ENCODE measurements around the gene MBTPS2. TPM values are rescaled to one million over a fixed set of nuclear protein-coding genes. Genes with fewer than 3 reads are reported as not detected.

MBTPS2 gene
- total and polyA plus RNA-seq, 9 of the 15 experiments (the other 6 are each of a cell fraction or from before 2014, with no cell fraction given), result 2.3 to 18.7 (median 4.0) TPM

- peak; percentile 64; the same call in 1 of the 2 replicates for TF ChIP-seq TOE1 (IDR thresholded peaks at IDR 0.05; ENCODE audit: borderline replicate concordance)
- no peak for TF ChIP-seq TOE1 (CRISPR knock-in tag; IDR thresholded peaks at IDR 0.05; ENCODE audit: borderline replicate concordance, low read depth)
- no peak for TF ChIP-seq HNRNPUL1 (IDR thresholded peaks at IDR 0.05; ENCODE audit: low read length)
- TF ChIP-seq ARID3A (IDR thresholded peaks at IDR 0.05; ENCODE audit: borderline replicate concordance, low read depth, low read length), result no peak
- TF ChIP-seq, protein P1, sequence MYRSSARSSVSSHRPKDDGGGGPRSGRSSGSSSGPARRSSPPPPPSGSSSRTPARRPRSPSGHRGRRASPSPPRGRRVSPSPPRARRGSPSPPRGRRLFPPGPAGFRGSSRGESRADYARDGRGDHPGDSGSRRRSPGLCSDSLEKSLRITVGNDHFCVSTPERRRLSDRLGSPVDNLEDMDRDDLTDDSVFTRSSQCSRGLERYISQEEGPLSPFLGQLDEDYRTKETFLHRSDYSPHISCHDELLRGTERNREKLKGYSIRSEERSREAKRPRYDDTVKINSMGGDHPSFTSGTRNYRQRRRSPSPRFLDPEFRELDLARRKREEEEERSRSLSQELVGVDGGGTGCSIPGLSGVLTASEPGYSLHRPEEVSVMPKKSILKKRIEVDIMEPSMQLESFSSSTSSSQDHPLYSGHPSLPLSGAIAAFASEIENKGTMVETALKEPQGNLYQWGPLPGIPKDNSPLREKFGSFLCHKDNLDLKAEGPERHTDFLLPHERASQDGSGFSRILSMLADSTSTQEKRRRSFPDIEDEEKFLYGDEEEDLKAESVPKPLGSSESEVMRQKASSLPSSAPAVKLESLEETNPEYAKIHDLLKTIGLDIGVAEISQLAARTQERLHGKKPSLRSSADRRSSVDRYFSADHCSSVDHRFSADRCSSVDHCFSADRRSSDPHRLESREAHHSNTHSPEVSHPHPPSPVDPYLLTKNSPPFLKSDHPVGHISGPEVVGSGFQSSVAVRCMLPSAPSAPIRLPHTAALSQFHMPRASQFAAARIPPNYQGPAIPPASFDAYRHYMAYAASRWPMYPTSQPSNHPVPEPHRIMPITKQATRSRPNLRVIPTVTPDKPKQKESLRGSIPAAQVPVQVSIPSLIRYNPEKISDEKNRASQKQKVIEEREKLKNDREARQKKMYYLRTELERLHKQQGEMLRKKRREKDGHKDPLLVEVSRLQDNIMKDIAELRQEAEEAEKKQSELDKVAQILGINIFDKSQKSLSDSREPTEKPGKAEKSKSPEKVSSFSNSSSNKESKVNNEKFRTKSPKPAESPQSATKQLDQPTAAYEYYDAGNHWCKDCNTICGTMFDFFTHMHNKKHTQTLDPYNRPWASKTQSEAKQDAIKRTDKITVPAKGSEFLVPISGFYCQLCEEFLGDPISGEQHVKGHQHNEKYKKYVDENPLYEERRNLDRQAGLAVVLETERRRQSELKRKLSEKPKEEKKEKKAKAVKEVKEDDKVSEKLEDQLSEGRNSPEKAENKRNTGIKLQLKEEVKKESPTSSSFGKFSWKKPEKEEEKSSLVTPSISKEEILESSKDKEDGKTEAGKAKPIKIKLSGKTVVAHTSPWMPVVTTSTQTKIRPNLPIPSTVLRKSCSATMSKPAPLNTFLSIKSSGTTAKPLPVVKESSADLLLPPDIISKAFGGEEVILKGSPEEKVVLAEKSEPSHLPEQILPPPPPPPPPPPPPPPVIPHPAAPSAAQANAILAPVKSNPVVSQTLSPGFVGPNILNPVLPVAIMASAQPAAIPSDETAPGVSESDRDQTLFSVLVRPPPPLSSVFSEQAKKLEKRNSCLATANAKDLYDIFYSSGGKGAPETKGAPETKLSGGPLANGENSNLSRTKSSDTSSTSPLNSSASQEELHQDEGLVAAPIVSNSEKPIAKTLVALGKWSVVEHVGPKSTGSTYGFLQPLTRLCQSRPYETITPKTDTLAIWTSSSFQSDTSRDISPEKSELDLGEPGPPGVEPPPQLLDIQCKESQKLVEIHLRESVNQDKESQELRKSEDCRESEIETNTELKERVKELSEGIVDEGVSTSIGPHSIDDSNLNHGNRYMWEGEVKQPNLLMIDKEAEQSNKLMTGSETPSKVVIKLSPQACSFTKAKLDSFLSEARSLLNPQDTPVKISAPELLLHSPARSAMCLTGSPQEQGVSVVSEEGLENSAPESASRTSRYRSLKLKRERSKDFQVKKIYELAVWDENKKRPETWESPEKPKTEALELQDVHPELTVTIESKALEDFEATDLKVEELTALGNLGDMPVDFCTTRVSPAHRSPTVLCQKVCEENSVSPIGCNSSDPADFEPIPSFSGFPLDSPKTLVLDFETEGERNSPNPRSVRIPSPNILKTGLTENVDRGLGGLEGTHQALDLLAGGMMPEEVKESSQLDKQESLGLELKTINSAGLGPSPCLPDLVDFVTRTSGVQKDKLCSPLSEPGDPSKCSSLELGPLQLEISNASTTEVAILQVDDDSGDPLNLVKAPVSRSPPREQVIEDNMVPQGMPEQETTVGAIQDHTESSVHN (IDR thresholded peaks at IDR 0.05; ENCODE audit: borderline replicate concordance in 1 of 2, low read depth in 1 of 2), result no peak
- no peak for TF ChIP-seq ZNF57 (CRISPR knock-in tag; IDR thresholded peaks at IDR 0.05)
- TF ChIP-seq, protein P2, sequence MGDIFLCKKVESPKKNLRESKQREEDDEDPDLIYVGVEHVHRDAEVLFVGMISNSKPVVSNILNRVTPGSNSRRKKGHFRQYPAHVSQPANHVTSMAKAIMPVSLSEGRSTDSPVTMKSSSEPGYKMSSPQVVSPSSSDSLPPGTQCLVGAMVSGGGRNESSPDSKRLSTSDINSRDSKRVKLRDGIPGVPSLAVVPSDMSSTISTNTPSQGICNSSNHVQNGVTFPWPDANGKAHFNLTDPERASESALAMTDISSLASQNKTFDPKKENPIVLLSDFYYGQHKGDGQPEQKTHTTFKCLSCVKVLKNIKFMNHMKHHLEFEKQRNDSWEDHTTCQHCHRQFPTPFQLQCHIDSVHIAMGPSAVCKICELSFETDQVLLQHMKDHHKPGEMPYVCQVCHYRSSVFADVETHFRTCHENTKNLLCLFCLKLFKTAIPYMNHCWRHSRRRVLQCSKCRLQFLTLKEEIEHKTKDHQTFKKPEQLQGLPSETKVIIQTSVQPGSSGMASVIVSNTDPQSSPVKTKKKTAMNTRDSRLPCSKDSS (IDR thresholded peaks at IDR 0.05; ENCODE audit: low read depth, partially characterized antibody), result no peak
- TF ChIP-seq ZBED1 (IDR thresholded peaks at IDR 0.05), result 0 out of 2 replicates have a peak, but pooled peaks have one; percentile 53
- TF ChIP-seq FOXM1 (IDR thresholded peaks at IDR 0.05; ENCODE audit: low read depth), result no peak
- TF ChIP-seq FOXM1 (CRISPR knock-in tag; IDR thresholded peaks at IDR 0.05; ENCODE audit: low read depth), result no peak
- peak; percentile 72 for TF ChIP-seq NFIC (IDR thresholded peaks at IDR 0.05)
- no peak for TF ChIP-seq FUS (optimal IDR thresholded peaks at IDR 0.05; ENCODE audit: low read depth, low read length)
- TF ChIP-seq MXD1 (CRISPR knock-in tag; IDR thresholded peaks at IDR 0.05; ENCODE audit: borderline replicate concordance, poor library complexity, severe bottlenecking), result no peak
- TF ChIP-seq, protein P3, sequence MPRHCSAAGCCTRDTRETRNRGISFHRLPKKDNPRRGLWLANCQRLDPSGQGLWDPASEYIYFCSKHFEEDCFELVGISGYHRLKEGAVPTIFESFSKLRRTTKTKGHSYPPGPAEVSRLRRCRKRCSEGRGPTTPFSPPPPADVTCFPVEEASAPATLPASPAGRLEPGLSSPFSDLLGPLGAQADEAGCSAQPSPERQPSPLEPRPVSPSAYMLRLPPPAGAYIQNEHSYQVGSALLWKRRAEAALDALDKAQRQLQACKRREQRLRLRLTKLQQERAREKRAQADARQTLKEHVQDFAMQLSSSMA (CRISPR knock-in tag; IDR thresholded peaks at IDR 0.05), result no peak
These were observed at the start of gene MBTPS2 (continued) for GRCh38 chrX:21839334-21840192.

Data from K562 (cell line).